HCT116 (cell line): Measurements from ENCODE around the gene CCDC74B.
"Not testable (repeated sequence)": the region's sequence is repeated elsewhere in the genome, so short reads cannot be mapped to it uniquely, and the experiment has no call there.

Experiments
- CBX3 ChIP-seq: IDR thresholded peaks from 2 replicates; pipeline ENCODE4 v1.6.1; 2012; ENCODE audit warnings: low read depth
- CEBPB ChIP-seq: IDR thresholded peaks from 2 replicates; pipeline ENCODE4 v1.6.1; 2012; ENCODE audit warnings: low read depth
- EZH2phosphoT487 ChIP-seq: fragments of 200-600 bp; IDR thresholded peaks from 2 replicates; pipeline ENCODE4 v1.6.1; 2018; ENCODE audit warnings: antibody characterized with exemption, borderline replicate concordance
- FOSL1 ChIP-seq: IDR thresholded peaks from 2 replicates; pipeline ENCODE4 v1.6.1; 2012; ENCODE audit warnings: low read depth
- JUND ChIP-seq: IDR thresholded peaks from 2 replicates; pipeline ENCODE4 v1.6.1; 2012
- POLR2A ChIP-seq: IDR thresholded peaks from 2 replicates; pipeline ENCODE4 v1.7.0; 2011; ENCODE audit warnings: borderline replicate concordance; ENCODE audit not compliant: insufficient read depth, insufficient read length; ENCODE audit errors: extremely low read depth
- RAD21 ChIP-seq: IDR thresholded peaks from 2 replicates; pipeline ENCODE4 v1.6.1; 2012; ENCODE audit warnings: low read depth, mild to moderate bottlenecking
- SP1 ChIP-seq: IDR thresholded peaks from 2 replicates; pipeline ENCODE4 v1.6.1; 2012; ENCODE audit warnings: low read depth
- TCF7L2 ChIP-seq: IDR thresholded peaks from 2 replicates; pipeline ENCODE4 v1.7.0; 2011; ENCODE audit warnings: borderline replicate concordance, inconsistent platforms; ENCODE audit not compliant: insufficient read depth, insufficient read length; ENCODE audit errors: extremely low read depth
- ZFX ChIP-seq: fragments of 450-650 bp; IDR thresholded peaks from 2 replicates; pipeline ENCODE4 v1.6.1; 2017
- ZNF274 ChIP-seq: fragments of 200-500 bp; sonication (Bioruptor generic); IDR thresholded peaks from 2 replicates; pipeline ENCODE4 v1.6.1; 2014; ENCODE audit warnings: mild to moderate bottlenecking, low read depth, low read length, inconsistent platforms
- TF ChIP-seq, protein P1 (sequence below), 3 experiments: fragments of 200-600 bp in 1 of 3; sonication (generic) in 1 of 3; IDR thresholded peaks in 2 of 3; conservative IDR thresholded peaks in 1 of 3; 2 replicates each; pipeline ENCODE4 v1.5.1; 2012 to 2017; ENCODE audit warnings: low read depth in 2 of 3, low read length in 2 of 3, antibody characterized with exemption in 1 of 3, borderline replicate concordance in 1 of 3, control low read depth in 1 of 3, mild to moderate bottlenecking in 1 of 3, mixed read lengths in 1 of 3, mixed run types in 1 of 3, moderate library complexity in 1 of 3; ENCODE audit not compliant: insufficient read depth in 1 of 3
- TF ChIP-seq, protein P2 (sequence below): IDR thresholded peaks from 2 replicates; pipeline ENCODE4 v1.6.1; 2012
- TF ChIP-seq, protein P3 (sequence below): IDR thresholded peaks from 2 replicates; pipeline ENCODE4 v1.6.1; 2012; ENCODE audit warnings: low read depth

DNA sequence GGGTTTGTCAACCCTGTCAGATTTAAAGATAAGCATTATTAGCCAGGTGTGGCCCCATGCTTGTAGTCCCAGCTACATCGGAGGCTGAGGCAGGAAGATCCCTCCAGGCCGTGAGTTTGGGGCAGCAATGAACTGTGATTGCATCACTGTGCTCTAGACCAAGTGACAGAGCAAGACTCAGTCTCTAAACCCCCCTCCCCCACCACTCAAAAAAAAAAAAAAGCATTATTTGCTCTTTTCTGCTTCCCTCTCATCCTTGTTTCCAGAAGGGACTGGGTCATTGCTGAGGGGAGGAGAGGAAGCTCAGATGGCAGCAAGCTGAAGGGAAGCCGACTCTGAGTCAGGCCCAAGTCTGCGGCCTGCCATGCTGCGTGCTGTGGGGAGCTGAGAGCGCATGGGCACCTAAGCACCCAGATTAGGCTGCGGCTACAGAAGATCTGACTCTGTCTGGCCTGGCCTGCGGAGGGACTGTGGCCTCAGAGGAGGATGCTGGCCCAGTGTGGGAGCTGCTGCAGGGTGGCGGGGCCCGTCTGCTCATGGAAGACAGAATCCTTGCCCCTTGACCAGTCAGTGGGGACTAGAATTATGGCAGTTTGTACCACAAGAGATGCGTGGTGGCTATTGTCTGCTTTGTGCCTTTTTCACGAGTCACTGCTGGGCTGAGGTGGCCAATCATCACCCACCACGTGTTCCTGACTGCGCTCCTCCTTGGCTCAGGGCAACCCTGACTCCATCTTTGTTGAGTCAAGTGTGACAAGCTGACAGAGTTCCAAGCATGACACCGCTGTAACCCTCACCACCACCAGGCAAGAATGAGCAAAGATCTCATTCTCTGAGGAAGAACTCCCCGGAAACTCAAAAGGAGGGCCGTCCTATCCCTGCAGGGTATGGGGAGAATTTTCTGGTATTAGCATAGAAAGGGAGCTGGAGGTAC lies 43.2 kb upstream of the CCDC74B start:
- TF ChIP-seq TCF7L2, CBX3, ZNF274, POLR2A, ZFX, SP1, FOSL1, JUND, CEBPB, EZH2phosphoT487, RAD21: not testable (repeated sequence)
- TF ChIP-seq, protein P1, sequence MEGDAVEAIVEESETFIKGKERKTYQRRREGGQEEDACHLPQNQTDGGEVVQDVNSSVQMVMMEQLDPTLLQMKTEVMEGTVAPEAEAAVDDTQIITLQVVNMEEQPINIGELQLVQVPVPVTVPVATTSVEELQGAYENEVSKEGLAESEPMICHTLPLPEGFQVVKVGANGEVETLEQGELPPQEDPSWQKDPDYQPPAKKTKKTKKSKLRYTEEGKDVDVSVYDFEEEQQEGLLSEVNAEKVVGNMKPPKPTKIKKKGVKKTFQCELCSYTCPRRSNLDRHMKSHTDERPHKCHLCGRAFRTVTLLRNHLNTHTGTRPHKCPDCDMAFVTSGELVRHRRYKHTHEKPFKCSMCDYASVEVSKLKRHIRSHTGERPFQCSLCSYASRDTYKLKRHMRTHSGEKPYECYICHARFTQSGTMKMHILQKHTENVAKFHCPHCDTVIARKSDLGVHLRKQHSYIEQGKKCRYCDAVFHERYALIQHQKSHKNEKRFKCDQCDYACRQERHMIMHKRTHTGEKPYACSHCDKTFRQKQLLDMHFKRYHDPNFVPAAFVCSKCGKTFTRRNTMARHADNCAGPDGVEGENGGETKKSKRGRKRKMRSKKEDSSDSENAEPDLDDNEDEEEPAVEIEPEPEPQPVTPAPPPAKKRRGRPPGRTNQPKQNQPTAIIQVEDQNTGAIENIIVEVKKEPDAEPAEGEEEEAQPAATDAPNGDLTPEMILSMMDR (IDR thresholded peaks at IDR 0.05 in 2 of 3, conservative IDR thresholded peaks at IDR 0.05 in 1 of 3; ENCODE audit: borderline replicate concordance in 1 of 3, insufficient read depth in 1 of 3, low read depth in 2 of 3, low read length in 2 of 3) = not testable (repeated sequence)
- TF ChIP-seq, protein P2, sequence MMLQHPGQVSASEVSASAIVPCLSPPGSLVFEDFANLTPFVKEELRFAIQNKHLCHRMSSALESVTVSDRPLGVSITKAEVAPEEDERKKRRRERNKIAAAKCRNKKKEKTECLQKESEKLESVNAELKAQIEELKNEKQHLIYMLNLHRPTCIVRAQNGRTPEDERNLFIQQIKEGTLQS = not testable (repeated sequence)
- TF ChIP-seq, protein P3, sequence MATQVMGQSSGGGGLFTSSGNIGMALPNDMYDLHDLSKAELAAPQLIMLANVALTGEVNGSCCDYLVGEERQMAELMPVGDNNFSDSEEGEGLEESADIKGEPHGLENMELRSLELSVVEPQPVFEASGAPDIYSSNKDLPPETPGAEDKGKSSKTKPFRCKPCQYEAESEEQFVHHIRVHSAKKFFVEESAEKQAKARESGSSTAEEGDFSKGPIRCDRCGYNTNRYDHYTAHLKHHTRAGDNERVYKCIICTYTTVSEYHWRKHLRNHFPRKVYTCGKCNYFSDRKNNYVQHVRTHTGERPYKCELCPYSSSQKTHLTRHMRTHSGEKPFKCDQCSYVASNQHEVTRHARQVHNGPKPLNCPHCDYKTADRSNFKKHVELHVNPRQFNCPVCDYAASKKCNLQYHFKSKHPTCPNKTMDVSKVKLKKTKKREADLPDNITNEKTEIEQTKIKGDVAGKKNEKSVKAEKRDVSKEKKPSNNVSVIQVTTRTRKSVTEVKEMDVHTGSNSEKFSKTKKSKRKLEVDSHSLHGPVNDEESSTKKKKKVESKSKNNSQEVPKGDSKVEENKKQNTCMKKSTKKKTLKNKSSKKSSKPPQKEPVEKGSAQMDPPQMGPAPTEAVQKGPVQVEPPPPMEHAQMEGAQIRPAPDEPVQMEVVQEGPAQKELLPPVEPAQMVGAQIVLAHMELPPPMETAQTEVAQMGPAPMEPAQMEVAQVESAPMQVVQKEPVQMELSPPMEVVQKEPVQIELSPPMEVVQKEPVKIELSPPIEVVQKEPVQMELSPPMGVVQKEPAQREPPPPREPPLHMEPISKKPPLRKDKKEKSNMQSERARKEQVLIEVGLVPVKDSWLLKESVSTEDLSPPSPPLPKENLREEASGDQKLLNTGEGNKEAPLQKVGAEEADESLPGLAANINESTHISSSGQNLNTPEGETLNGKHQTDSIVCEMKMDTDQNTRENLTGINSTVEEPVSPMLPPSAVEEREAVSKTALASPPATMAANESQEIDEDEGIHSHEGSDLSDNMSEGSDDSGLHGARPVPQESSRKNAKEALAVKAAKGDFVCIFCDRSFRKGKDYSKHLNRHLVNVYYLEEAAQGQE = not testable (repeated sequence)
